GM19324 (cell line): ENCODE data around the gene TGFB2.

Source experiments
- ATAC-seq: cut with Tn5 transposase; IDR thresholded peaks from one replicate; pipeline ENCODE4 v1.9.1; 2021; ENCODE audit warnings: mild to moderate bottlenecking, moderate library complexity; ENCODE audit not compliant: unreplicated experiment, low FRiP score

The TGFB2 gene

GRCh38 chr1:218357211-218357892 lies 12.2 kb downstream of the TGFB2 start:
- no peak for ATAC-seq

GRCh38 chr1:218357893-218358232 lies 12.7 kb downstream of the TGFB2 start:
- ATAC-seq, result no peak

GRCh38 chr1:218361298-218362065 lies 16.3 kb downstream of the TGFB2 start:
- ATAC-seq, result no peak

- no peak for ATAC-seq
Observed at GRCh38 chr1:218362418-218363076, 17.4 kb downstream of the TGFB2 start.

- no peak for ATAC-seq
Observed at GRCh38 chr1:218363141-218363540, 18.0 kb downstream of the TGFB2 start.

- ATAC-seq, result no peak
Observed at GRCh38 chr1:218364028-218364710, 19.0 kb downstream of the TGFB2 start.

- ATAC-seq, result no peak
Observed at GRCh38 chr1:218365226-218365999, 20.3 kb downstream of the TGFB2 start.

- ATAC-seq, result no peak
Observed at GRCh38 chr1:218366322-218367052, 21.4 kb downstream of the TGFB2 start.

GRCh38 chr1:218367118-218367517 lies 22.0 kb downstream of the TGFB2 start:
- no peak for ATAC-seq

- no peak for ATAC-seq
Observed at GRCh38 chr1:218368686-218369085, 23.6 kb downstream of the TGFB2 start.

- ATAC-seq, result no peak
Observed at GRCh38 chr1:218369688-218370511, 24.8 kb downstream of the TGFB2 start.

GRCh38 chr1:218371927-218372672 lies 27.0 kb downstream of the TGFB2 start:
- no peak for ATAC-seq

GRCh38 chr1:218374401-218375353 lies 29.5 kb downstream of the TGFB2 start:
- no peak for ATAC-seq

GRCh38 chr1:218376722-218377121 lies 31.6 kb downstream of the TGFB2 start:
- ATAC-seq, result peak; percentile 2

GRCh38 chr1:218377143-218377660 lies 32.1 kb downstream of the TGFB2 start:
- ATAC-seq, result peak; percentile 88

- ATAC-seq, result no peak
Observed at GRCh38 chr1:218380125-218380977, 35.2 kb downstream of the TGFB2 start.
